ENCODE measurements around the gene CCR5AS.
"Not testable (repeated sequence)": the region's sequence is repeated elsewhere in the genome, so short reads cannot be mapped to it uniquely, and the experiment has no call there.

Gene CCR5AS

DNA sequence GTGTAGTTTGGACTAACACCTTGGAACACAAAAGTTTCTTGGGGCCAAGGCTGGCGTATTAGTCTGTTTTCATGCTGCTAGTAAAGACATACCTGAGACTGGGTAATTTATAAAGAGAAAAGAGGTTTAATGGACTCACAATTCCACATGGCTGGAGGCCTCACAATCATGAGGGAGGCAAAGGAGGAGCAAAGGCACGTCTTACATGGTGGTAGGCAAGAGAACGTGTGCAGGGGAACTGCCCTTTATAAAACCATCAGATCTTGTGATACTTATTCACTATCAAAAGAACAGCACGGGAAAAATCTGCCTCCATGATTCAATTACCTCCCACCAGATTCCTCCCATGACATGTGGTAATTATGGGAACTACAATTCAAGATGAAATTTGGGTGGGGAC is 62.4 kb downstream of the CCR5AS start:
- WGBS: 91% methylated on average over 4 of the region's 4 CpGs
- Histone ChIP-seq H3K36me3 (no peaks in the 10 kb centered on the region), H3K4me1 (no peaks in the 10 kb centered on the region), H3K4me3 (no peak overlapping the region), H3K27ac (replicated peaks in 1 of 4) (no peak overlapping the region), H3K9me3 (peaks cover 0 to 8% (median 2%) of the 10 kb centered on the region in 4 donors), H3K27me3 (no peaks in the 10 kb centered on the region)
- intact Hi-C loops (cut with DNase I): no loop called here
- TF ChIP-seq, protein P1, sequence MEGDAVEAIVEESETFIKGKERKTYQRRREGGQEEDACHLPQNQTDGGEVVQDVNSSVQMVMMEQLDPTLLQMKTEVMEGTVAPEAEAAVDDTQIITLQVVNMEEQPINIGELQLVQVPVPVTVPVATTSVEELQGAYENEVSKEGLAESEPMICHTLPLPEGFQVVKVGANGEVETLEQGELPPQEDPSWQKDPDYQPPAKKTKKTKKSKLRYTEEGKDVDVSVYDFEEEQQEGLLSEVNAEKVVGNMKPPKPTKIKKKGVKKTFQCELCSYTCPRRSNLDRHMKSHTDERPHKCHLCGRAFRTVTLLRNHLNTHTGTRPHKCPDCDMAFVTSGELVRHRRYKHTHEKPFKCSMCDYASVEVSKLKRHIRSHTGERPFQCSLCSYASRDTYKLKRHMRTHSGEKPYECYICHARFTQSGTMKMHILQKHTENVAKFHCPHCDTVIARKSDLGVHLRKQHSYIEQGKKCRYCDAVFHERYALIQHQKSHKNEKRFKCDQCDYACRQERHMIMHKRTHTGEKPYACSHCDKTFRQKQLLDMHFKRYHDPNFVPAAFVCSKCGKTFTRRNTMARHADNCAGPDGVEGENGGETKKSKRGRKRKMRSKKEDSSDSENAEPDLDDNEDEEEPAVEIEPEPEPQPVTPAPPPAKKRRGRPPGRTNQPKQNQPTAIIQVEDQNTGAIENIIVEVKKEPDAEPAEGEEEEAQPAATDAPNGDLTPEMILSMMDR (IDR thresholded peaks at IDR 0.05): no peak
- no peak for DNase-seq (ENCODE audit: extremely low spot score)

DNA sequence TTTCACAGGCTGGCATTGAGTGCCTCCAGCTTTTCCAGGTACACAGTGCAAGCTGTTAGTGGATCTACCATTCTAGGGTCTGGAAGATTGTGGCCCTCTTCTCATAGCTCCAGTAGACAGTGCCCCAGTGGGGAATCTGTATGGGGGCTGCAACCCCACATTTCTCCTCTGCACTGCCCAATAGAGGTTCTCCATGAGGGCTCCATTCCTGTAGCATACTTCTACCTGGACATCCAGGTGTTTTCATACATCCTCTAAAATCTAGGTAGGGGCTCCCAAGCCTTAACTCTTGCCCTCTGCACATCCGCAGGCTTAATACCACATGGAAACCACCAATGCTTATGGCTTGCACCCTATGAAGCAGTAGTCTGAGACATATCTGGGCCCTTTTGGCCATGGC is 68.0 kb downstream of the CCR5AS start:
- Histone ChIP-seq H3K4me3 (no peak overlapping the region), H3K27ac (replicated peaks in 1 of 4) (no peak overlapping the region), H3K9me3 (peaks cover 0 to 20% (median 11%) of the 10 kb centered on the region in 4 donors), H3K36me3 (no peaks in the 10 kb centered on the region), H3K4me1 (no peaks in the 10 kb centered on the region), H3K27me3 (no peaks in the 10 kb centered on the region)
- WGBS: 86% methylated on average over 1 of the region's 1 CpG
- DNase-seq (ENCODE audit: extremely low spot score): no peak
- intact Hi-C loops (cut with DNase I): no loop called here
- TF ChIP-seq POLR2AphosphoS5 (IDR thresholded peaks at IDR 0.05): no peak
- no peak for TF ChIP-seq POLR2A (IDR thresholded peaks at IDR 0.05; ENCODE audit: low read depth)

DNA sequence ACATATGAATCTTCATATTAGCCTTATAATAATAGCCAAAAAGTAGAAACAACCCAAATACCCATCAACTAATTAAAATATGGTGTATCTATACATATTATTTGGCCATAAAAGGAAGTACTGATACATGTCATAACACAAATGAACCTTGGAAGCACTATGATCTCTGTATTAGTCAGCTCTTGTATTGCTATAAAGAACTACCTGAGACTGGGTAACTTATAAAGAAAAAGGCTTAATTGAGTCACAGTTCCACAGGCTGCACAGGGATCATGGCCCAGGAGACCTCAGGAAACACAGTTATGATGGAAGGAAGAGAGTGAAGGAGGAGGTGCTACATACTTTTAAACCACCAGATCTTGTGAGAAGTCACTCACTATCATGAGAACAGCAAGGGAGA is 69.0 kb downstream of the CCR5AS start:
- H3K27me3 ChIP-seq: no peaks in the 10 kb centered on the region
- intact Hi-C loops (cut with DNase I): no loop called here
- TF ChIP-seq, protein P1 (IDR thresholded peaks at IDR 0.05): no peak
- TF ChIP-seq POLR2A (IDR thresholded peaks at IDR 0.05; ENCODE audit: low read depth) (no peak), POLR2AphosphoS5 (IDR thresholded peaks at IDR 0.05) (no peak), EP300 (IDR thresholded peaks at IDR 0.05) (no peak)
- H3K27ac ChIP-seq (replicated peaks in 1 of 4): no peak overlapping the region
- no peaks in the 10 kb centered on the region for H3K36me3 ChIP-seq
- no peak overlapping the region for H3K4me3 ChIP-seq
- no peaks in the 10 kb centered on the region for H3K4me1 ChIP-seq
- DNase-seq (ENCODE audit: extremely low spot score): no peak
- H3K9me3 ChIP-seq: peaks cover 0 to 20% (median 11%) of the 10 kb centered on the region in 4 donors

DNA sequence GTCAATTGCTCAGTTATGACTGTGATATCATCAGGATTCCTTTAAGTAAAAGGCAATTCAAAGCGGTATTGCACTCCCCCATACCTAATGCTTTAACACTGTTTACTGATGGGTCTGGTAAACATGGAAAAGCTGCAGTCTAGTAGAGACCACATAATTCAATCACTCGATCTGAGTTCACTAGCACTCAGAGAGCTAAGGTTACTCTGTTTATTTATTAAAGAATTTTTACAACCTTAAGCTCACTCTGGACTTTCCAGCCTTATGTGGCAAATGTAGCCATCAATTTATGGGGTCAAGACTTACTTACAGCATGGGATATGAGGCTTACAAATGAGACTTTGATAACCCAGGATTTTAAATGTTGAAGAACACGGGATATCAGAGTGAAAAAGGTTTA is 71.3 kb downstream of the CCR5AS start:
- DNase-seq (ENCODE audit: extremely low spot score): no peak
- Histone ChIP-seq H3K4me1 (no peaks in the 10 kb centered on the region), H3K27me3 (no peaks in the 10 kb centered on the region), H3K27ac (replicated peaks in 1 of 4) (no peak overlapping the region), H3K9me3 (peaks cover 0 to 20% (median 11%) of the 10 kb centered on the region in 4 donors), H3K36me3 (no peaks in the 10 kb centered on the region), H3K4me3 (no peak overlapping the region)
- WGBS: 58% methylated on average over 3 of the region's 3 CpGs
- TF ChIP-seq POLR2A (IDR thresholded peaks at IDR 0.05; ENCODE audit: low read depth) (no peak), POLR2AphosphoS5 (IDR thresholded peaks at IDR 0.05) (no peak), EP300 (IDR thresholded peaks at IDR 0.05) (no peak)
- TF ChIP-seq, protein P1 (IDR thresholded peaks at IDR 0.05): no peak
- intact Hi-C loops (cut with DNase I): no loop called here

DNA sequence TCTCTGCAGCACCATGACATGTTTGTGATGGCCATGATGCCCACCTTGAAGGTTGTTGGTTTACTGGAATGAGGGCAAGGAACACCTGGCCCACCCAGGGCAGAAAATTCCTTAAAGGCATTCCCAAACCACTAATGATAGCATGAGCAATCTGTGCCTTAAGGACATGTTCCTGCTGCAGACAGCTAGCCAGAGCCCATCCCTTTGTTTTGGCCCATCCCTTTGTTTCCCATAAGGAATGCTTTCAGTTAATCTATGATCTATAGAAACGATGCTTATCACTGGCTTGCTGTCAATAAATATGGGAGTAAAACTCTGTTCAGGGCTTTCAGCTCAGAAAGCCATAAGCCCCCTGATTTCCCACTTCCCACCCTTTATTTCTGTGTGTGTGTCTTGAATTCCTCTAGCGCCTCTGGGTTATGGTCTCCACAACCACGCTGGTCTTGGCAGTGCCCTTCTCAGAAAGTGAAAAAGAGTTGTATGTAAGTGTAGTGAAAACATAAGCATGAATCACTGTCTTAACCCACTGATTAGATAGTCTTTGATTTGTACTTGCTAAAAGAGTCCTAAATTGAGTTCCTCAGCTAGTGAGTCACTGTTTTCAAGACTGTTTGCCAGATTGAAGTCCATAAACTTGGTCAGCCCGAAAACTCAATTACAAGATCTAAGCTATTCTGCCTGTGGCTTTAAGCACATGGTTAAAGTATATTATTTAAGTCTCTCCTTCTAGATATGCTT is 72.0 kb downstream of the CCR5AS start:
- H3K4me3 ChIP-seq: no peak overlapping the region
- H3K27ac ChIP-seq (replicated peaks in 1 of 4): no peak overlapping the region
- TF ChIP-seq EP300 (IDR thresholded peaks at IDR 0.05): no peak
- no peak for TF ChIP-seq POLR2A (IDR thresholded peaks at IDR 0.05; ENCODE audit: low read depth)
- TF ChIP-seq, protein P1 (IDR thresholded peaks at IDR 0.05): no peak
- no peak for TF ChIP-seq POLR2AphosphoS5 (IDR thresholded peaks at IDR 0.05)
- 51% methylated on average over 4 of the region's 4 CpGs for WGBS
- H3K4me1 ChIP-seq: no peaks in the 10 kb centered on the region
- H3K36me3 ChIP-seq: no peaks in the 10 kb centered on the region
- intact Hi-C loops (cut with DNase I): no loop called here
- no peak for DNase-seq (ENCODE audit: extremely low spot score)
- peaks cover 0 to 17% (median 11%) of the 10 kb centered on the region in 4 donors for H3K9me3 ChIP-seq
- H3K27me3 ChIP-seq: no peaks in the 10 kb centered on the region

DNA sequence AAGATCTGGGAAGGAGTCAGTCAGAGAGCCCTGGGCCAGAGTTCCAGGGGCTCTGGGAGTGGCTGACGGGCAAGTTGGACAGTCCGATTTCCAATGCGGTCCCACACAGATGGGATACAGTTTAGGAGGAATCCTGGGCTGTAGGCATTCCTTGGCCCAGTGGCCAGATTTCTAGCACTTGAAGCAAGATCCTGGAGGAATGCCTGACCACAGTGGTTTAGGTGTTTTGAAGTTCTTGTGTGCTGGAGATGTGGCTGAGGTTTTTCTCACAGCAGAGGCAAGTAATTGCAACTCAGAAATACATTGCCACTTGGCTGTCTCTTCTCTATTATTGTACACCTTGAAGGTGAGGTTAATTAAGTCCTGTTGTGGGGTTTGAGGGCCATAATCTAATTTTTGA is 76.2 kb downstream of the CCR5AS start:
- H3K4me1 ChIP-seq; intact Hi-C loops (cut with DNase I); H3K27me3 ChIP-seq; DNase-seq (ENCODE audit: extremely low spot score); H3K9me3 ChIP-seq; H3K4me3 ChIP-seq; H3K36me3 ChIP-seq; H3K27ac ChIP-seq (replicated peaks in 1 of 4): not testable (repeated sequence)
- WGBS: 95% methylated on average over 3 of the region's 3 CpGs

Measured in esophagus muscularis mucosa (tissue), 4 donors.